GM23248 (cell line): ENCODE results near the gene ARHGEF7. TPM values are rescaled to one million over a fixed set of nuclear protein-coding genes. Genes with fewer than 3 reads are reported as not detected.

ENCODE experiments used
- DNase-seq: peaks from one replicate; pipeline ENCODE4 v3.0.0-alpha.2; 2015
- H2AFZ ChIP-seq: fragments of 200-600 bp; sonication (generic); 2 replicates; pipeline ENCODE4 v1.6.1; 2016; ENCODE audit warnings: antibody characterized with exemption
- H3F3A ChIP-seq: fragments of 200-600 bp; sonication (generic); 2 replicates; pipeline ENCODE4 v1.6.1; 2016; ENCODE audit warnings: mild to moderate bottlenecking, antibody characterized with exemption, mixed run types; ENCODE audit not compliant: insufficient read depth
- H3K27ac ChIP-seq: fragments of 200-600 bp; sonication (generic); 2 replicates; pipeline ENCODE4 v1.5.1; 2016; ENCODE audit warnings: mild to moderate bottlenecking
- H3K27me3 ChIP-seq: fragments of 200-600 bp; sonication (generic); replicated peaks from 2 replicates; pipeline ENCODE4 v1.6.1; 2016; ENCODE audit warnings: mild to moderate bottlenecking; ENCODE audit not compliant: insufficient read depth
- H3K36me3 ChIP-seq: fragments of 200-600 bp; sonication (generic); 2 replicates; pipeline ENCODE4 v1.6.1; 2016; ENCODE audit warnings: low read depth, mild to moderate bottlenecking
- H3K4me1 ChIP-seq: fragments of 200-600 bp; sonication (generic); 2 replicates; pipeline ENCODE4 v1.6.1; 2016; ENCODE audit warnings: mild to moderate bottlenecking; ENCODE audit not compliant: insufficient read depth
- H3K4me2 ChIP-seq: fragments of 200-600 bp; sonication (generic); one replicate; pipeline ENCODE4 v1.6.1; 2016; ENCODE audit warnings: mild to moderate bottlenecking; ENCODE audit not compliant: unreplicated experiment
- H3K4me3 ChIP-seq: fragments of 200-600 bp; sonication (generic); 2 replicates; pipeline ENCODE4 v1.5.1; 2016; ENCODE audit warnings: mild to moderate bottlenecking
- H3K79me2 ChIP-seq: fragments of 200-600 bp; sonication (generic); 2 replicates; pipeline ENCODE4 v1.6.1; 2016; ENCODE audit warnings: mild to moderate bottlenecking; ENCODE audit not compliant: insufficient read depth
- H3K9ac ChIP-seq: fragments of 200-600 bp; sonication (generic); 2 replicates; pipeline ENCODE4 v1.6.1; 2016; ENCODE audit warnings: mild to moderate bottlenecking
- H3K9me2 ChIP-seq: fragments of 200-600 bp; sonication (generic); 2 replicates; pipeline ENCODE4 v1.6.1; 2016; ENCODE audit warnings: mixed run types, mild to moderate bottlenecking, moderate library complexity; ENCODE audit not compliant: insufficient read depth
- H3K9me3 ChIP-seq: fragments of 200-600 bp; sonication (generic); one replicate; pipeline ENCODE4 v1.6.1; 2017; ENCODE audit warnings: low read depth
- H4K20me1 ChIP-seq: fragments of 200-600 bp; sonication (generic); 2 replicates; pipeline ENCODE4 v1.6.0; 2016; ENCODE audit not compliant: insufficient read depth
- EZH2 ChIP-seq: fragments of 200-600 bp; sonication (generic); IDR thresholded peaks from 2 replicates; pipeline ENCODE4 v1.6.1; 2018; ENCODE audit warnings: antibody characterized with exemption, mild to moderate bottlenecking; ENCODE audit not compliant: insufficient read depth, poor library complexity, severe bottlenecking
- EZH2phosphoT487 ChIP-seq: fragments of 200-600 bp; sonication (generic); IDR thresholded peaks from 2 replicates; pipeline ENCODE4 v1.6.1; 2018; ENCODE audit warnings: antibody characterized with exemption, moderate library complexity, mild to moderate bottlenecking, low read depth; ENCODE audit not compliant: insufficient read depth
- WGBS, 2 experiments: methylation state at CpG; one replicate each; pipeline ENCODE4 v1.1.6; 2015 to 2017; ENCODE audit warnings: low lambda C conversion rate in 2 of 2, low coverage in 1 of 2; ENCODE audit errors: missing lambda C conversion rate in 2 of 2; 5-methylcytosine and 5-hydroxymethylcytosine counted together
- in situ Hi-C: fragments of 300-500 bp; cut with MboI; formaldehyde crosslinking; loops from 2 replicates; pipeline ENCODE4 v1.15.0; 2020
- polyA plus RNA-seq: library from polyadenylated mRNA; unstranded; fragments of >200 nt; fragmentation: Nextera tagmentation; extraction: Ambion mirVana; gene quantifications from 2 replicates; pipeline ENCODE4 v1.2.1, GENCODE V29; 2016
- total RNA-seq: library from RNA; depleted of rRNA; stranded (reverse); fragments of >200 nt; shearing (Covaris generic); gene quantifications from 2 replicates; pipeline ENCODE4 v1.2.3, GENCODE V29; 2014

ARHGEF7 gene
- total and polyA plus RNA-seq, 2 experiments from 2014 or later = 19.0 to 23.0 TPM

DNA sequence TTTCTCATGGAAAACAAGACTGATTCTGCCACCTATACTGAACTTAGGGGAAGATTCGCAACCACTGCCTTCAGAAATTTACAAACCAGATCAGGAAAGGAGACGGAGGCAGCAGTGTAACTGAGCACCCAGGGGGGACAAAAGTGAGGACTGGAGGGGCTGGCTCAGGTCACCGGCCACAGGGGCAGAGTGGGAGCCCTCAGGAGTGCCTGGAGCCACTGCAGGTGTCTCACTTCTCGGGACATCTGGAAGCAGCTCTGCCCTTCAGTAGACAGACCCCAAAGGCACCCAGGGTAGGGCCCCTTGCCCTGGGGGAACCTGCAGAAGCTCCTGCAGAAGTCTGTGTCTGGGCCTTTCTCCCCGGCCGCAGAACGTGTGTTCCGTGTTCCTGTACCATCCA lies 5.8 kb downstream of the ARHGEF7 start:
- in situ Hi-C loops = no loop called here
- no peak for TF ChIP-seq EZH2phosphoT487
- no peak for TF ChIP-seq EZH2
- Histone ChIP-seq H2AFZ (no peak overlapping the region), H3K79me2 (no peaks in the 10 kb centered on the region), H3K36me3 (no peaks in the 10 kb centered on the region), H3K9ac (no peak overlapping the region), H3K4me3 (no peak overlapping the region), H3K9me2 (no peaks in the 10 kb centered on the region), H3K4me2 (no peak overlapping the region), H3K4me1 (peaks cover 20% of the 10 kb centered on the region), H3K27ac (no peak overlapping the region), H3F3A (peaks cover 20% of the 10 kb centered on the region), H3K27me3 (no peaks in the 10 kb centered on the region), H3K9me3 (no peaks in the 10 kb centered on the region), H4K20me1 (no peaks in the 10 kb centered on the region)
- WGBS, 2 experiments = 86 to 87% methylated on average over 8 of the region's 8 CpGs
- DNase-seq = no peak

DNA sequence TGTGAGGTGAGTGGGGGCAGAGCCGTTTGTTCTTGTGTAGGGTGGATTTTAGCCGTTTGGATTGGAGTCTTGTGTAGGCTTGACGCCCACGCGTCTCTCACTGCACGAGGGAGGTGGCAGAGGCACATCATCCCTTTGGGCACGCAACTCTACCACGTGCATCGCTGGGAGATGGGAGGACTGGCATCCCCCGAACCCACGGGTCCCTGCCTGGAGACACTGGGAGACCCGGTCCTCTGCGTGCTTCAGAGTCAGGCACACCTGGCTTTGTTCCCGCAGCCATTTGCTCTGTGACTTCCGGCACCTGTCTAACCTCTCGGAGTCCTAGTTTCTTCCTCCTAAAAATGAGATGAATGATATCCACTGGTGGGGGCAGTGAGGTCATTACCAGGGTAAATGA lies 6.4 kb downstream of the ARHGEF7 start:
- no peak overlapping the region for H2AFZ ChIP-seq
- H3K27ac ChIP-seq = no peak overlapping the region

DNA sequence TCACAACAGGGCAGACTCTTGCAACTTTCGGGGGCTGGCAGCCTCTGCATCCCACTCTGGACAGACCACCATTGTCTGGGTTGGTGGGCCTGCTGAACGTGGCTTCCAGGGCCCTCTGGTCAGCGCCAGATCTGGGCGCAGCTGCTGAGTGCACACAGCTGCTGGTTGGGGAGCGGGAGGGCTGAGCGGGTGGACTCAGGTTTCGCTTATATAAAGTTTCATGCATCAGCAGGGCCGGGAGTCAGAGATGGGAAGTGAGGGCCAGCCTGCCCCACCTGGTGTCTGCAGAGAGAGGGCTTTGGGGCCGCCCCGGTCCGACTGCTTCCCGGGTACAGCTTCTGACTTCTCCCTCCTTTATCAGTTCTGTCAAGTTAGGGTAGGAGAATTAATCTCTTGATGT lies 6.9 kb downstream of the ARHGEF7 start:
- H3F3A ChIP-seq = peaks cover 14% of the 10 kb centered on the region
- H3K79me2 ChIP-seq = no peaks in the 10 kb centered on the region
- 86 to 90% methylated on average over 12 of the region's 12 CpGs for WGBS, 2 experiments
- H3K4me2 ChIP-seq = no peak overlapping the region
- no peak overlapping the region for H3K27ac ChIP-seq
- H4K20me1 ChIP-seq = no peaks in the 10 kb centered on the region
- H3K9me3 ChIP-seq = no peaks in the 10 kb centered on the region
- H3K9me2 ChIP-seq = no peaks in the 10 kb centered on the region
- TF ChIP-seq EZH2phosphoT487 (no peak), EZH2 (no peak)
- no peak for DNase-seq
- no peak overlapping the region for H2AFZ ChIP-seq
- H3K4me3 ChIP-seq = no peak overlapping the region
- H3K4me1 ChIP-seq = peaks cover 14% of the 10 kb centered on the region
- in situ Hi-C loops = no loop called here
- no peaks in the 10 kb centered on the region for H3K27me3 ChIP-seq
- no peaks in the 10 kb centered on the region for H3K36me3 ChIP-seq
- no peak overlapping the region for H3K9ac ChIP-seq

More for the DNA sequence above, 6.4 kb downstream of the ARHGEF7 start:
- 82 to 89% methylated on average over 16 of the region's 16 CpGs for WGBS, 2 experiments
- H3K9me2 ChIP-seq = no peaks in the 10 kb centered on the region
- no peaks in the 10 kb centered on the region for H3K9me3 ChIP-seq
- H4K20me1 ChIP-seq = no peaks in the 10 kb centered on the region
- no peak overlapping the region for H3K4me2 ChIP-seq
- no peak overlapping the region for H3K9ac ChIP-seq
- TF ChIP-seq EZH2phosphoT487 (no peak), EZH2 (no peak)
- no peaks in the 10 kb centered on the region for H3K79me2 ChIP-seq
- no peak for DNase-seq
- in situ Hi-C loops = no loop called here
- peaks cover 19% of the 10 kb centered on the region for H3K4me1 ChIP-seq
- H3K4me3 ChIP-seq = no peak overlapping the region
- H3K27me3 ChIP-seq = no peaks in the 10 kb centered on the region
- H3K36me3 ChIP-seq = no peaks in the 10 kb centered on the region
- peaks cover 19% of the 10 kb centered on the region for H3F3A ChIP-seq

DNA sequence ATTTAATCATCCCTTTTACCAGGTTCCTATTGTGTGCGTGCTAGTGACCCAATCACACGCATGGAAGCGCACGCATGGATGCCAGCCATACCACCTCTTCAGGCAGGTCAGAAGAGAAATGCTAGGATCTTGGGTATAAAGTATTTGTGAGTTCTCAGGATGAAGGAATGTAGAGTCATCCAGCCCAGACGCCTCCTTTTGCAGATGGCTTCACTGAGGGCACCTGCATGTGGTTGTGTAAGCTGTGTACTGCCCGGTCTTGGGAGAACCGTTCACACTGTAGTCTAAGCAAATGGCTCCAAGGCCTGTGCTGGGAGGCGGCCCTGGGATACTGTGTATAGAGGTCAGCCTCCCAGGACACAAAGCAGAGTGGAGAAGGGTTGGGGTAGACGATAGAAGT lies 7.5 kb downstream of the ARHGEF7 start:
- H3K4me3 ChIP-seq = no peak overlapping the region
- TF ChIP-seq EZH2phosphoT487 (no peak), EZH2 (no peak)
- no peaks in the 10 kb centered on the region for H4K20me1 ChIP-seq
- no peaks in the 10 kb centered on the region for H3K79me2 ChIP-seq
- no peaks in the 10 kb centered on the region for H3K9me3 ChIP-seq
- H3K4me2 ChIP-seq = no peak overlapping the region
- no peak overlapping the region for H3K27ac ChIP-seq
- peaks cover 8% of the 10 kb centered on the region for H3F3A ChIP-seq
- no peak overlapping the region for H3K9ac ChIP-seq
- H3K9me2 ChIP-seq = no peaks in the 10 kb centered on the region
- H2AFZ ChIP-seq = no peak overlapping the region
- no peaks in the 10 kb centered on the region for H3K27me3 ChIP-seq
- peaks cover 8% of the 10 kb centered on the region for H3K4me1 ChIP-seq
- in situ Hi-C loops = no loop called here
- H3K36me3 ChIP-seq = no peaks in the 10 kb centered on the region
- no peak for DNase-seq
- 90 to 92% methylated on average over 9 of the region's 9 CpGs for WGBS, 2 experiments

DNA sequence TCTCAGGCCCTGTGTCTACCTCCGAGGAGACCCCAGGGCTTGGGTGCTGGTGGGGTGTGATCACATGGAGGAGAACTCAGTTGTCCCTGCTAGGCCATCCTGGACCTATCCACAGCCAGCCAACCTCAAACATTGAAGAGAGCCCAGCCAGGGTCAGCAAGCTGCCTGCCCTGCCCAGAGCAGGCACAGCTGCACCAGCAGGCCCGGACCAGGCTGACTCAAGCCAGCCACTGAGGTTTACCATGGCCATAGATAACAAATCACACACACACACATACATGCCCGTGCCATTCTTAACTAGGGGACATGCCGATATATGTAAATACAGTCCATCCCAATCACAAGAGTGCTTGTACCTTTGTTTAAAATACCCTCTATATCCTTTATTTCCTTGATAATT lies 8.1 kb downstream of the ARHGEF7 start:
- Histone ChIP-seq H2AFZ (no peak overlapping the region), H3K4me3 (no peak overlapping the region), H3K4me1 (peaks cover 2% of the 10 kb centered on the region; the same call in 1 of the 2 replicates), H3K9ac (no peak overlapping the region), H3K79me2 (no peaks in the 10 kb centered on the region), H3K9me3 (no peaks in the 10 kb centered on the region), H3K9me2 (no peaks in the 10 kb centered on the region), H3K4me2 (no peak overlapping the region), H3F3A (peaks cover 3% of the 10 kb centered on the region), H3K27me3 (no peaks in the 10 kb centered on the region; the same call in 1 of the 2 replicates), H4K20me1 (no peaks in the 10 kb centered on the region), H3K36me3 (no peaks in the 10 kb centered on the region), H3K27ac (no peak overlapping the region)
- in situ Hi-C loops = no loop called here
- DNase-seq = no peak
- TF ChIP-seq EZH2phosphoT487 (no peak), EZH2 (no peak)
- 81 to 84% methylated on average over 4 of the region's 4 CpGs for WGBS, 2 experiments
